Measurements from ENCODE around the gene SH3RF3. TPM values are rescaled to one million over a fixed set of nuclear protein-coding genes. Genes with fewer than 3 reads are reported as not detected.

The SH3RF3 gene
- total RNA-seq, 1 experiment from 2014 or later, result 4.9 TPM

- in situ Hi-C loops (cut with HindIII; ENCODE audit: low pct_unique_long_range_greater_than_20kb, low sequenced_read_pairs), result no loop called here
- no peak overlapping the region for H3K27ac ChIP-seq (ENCODE audit: low read length)
- DNase-seq (ENCODE audit: low read depth, low spot score) (no peak), ATAC-seq (no peak)
- intact Hi-C loops (cut with micrococcal nuclease; ENCODE audit: unreplicated experiment), result no loop called here
- H3K27me3 ChIP-seq (ENCODE audit: control insufficient read depth, insufficient read depth, low read length), result no peaks in the 10 kb centered on the region
- ChIA-PET POLR2A (no interaction called here), CTCF (no interaction called here)
- no peaks in the 10 kb centered on the region; the same call in 1 of the 2 replicates for H3K4me1 ChIP-seq (ENCODE audit: control insufficient read depth, insufficient read depth, low read length)
- H3K4me3 ChIP-seq (ENCODE audit: low read depth in 2 of 2, low read length in 2 of 2), result no peak overlapping the region
- BruUV-seq (replicated peaks), result no TSS peak
- H3K9me3 ChIP-seq (ENCODE audit: control insufficient read depth, insufficient read depth, low read depth, low read length), result no peaks in the 10 kb centered on the region; the same call in 1 of the 2 replicates
- H3K36me3 ChIP-seq (ENCODE audit: control insufficient read depth, insufficient read depth, low read length), result no peaks in the 10 kb centered on the region
- TF ChIP-seq CTCF (IDR thresholded peaks at IDR 0.05) (no peak), POLR2AphosphoS5 (IDR thresholded peaks at IDR 0.05; ENCODE audit: low read depth, low read length) (no peak), TCF7L2 (IDR thresholded peaks at IDR 0.05; ENCODE audit: low read depth, low read length) (no peak), REST (IDR thresholded peaks at IDR 0.05; ENCODE audit: insufficient read depth in 1 of 2, low read depth in 2 of 2, low read length in 1 of 2) (no peak), SIN3A (IDR thresholded peaks at IDR 0.05; ENCODE audit: borderline replicate concordance, insufficient read depth, low read depth, low read length) (no peak)
These were observed 227.5 kb downstream of the SH3RF3 start for GRCh38 chr2:109356324-109357035.

GRCh38 chr2:109364217-109364616 is 235.2 kb downstream of the SH3RF3 start:
- H3K9me3 ChIP-seq (ENCODE audit: control insufficient read depth, insufficient read depth, low read depth, low read length), result no peaks in the 10 kb centered on the region; the same call in 1 of the 2 replicates
- DNase-seq (ENCODE audit: low read depth, low spot score) (no peak), ATAC-seq (no peak)
- no peak overlapping the region for H3K27ac ChIP-seq (ENCODE audit: low read length)
- POLR2A ChIA-PET, result no interaction called here
- CTCF ChIA-PET, result no interaction called here
- TF ChIP-seq SIN3A (IDR thresholded peaks at IDR 0.05; ENCODE audit: borderline replicate concordance, insufficient read depth, low read depth, low read length) (no peak), REST (IDR thresholded peaks at IDR 0.05; ENCODE audit: insufficient read depth in 1 of 2, low read depth in 2 of 2, low read length in 1 of 2) (no peak), POLR2AphosphoS5 (IDR thresholded peaks at IDR 0.05; ENCODE audit: low read depth, low read length) (no peak), CTCF (IDR thresholded peaks at IDR 0.05) (no peak), TCF7L2 (IDR thresholded peaks at IDR 0.05; ENCODE audit: low read depth, low read length) (no peak)
- no peak overlapping the region for H3K4me3 ChIP-seq (ENCODE audit: low read depth in 2 of 2, low read length in 2 of 2)
- in situ Hi-C loops (cut with HindIII; ENCODE audit: low pct_unique_long_range_greater_than_20kb, low sequenced_read_pairs), result no loop called here
- no peaks in the 10 kb centered on the region for H3K36me3 ChIP-seq (ENCODE audit: control insufficient read depth, insufficient read depth, low read length)
- H3K4me1 ChIP-seq (ENCODE audit: control insufficient read depth, insufficient read depth, low read length), result no peaks in the 10 kb centered on the region
- no peaks in the 10 kb centered on the region for H3K27me3 ChIP-seq (ENCODE audit: control insufficient read depth, insufficient read depth, low read length)
- intact Hi-C loops (cut with micrococcal nuclease; ENCODE audit: unreplicated experiment), result no loop called here
- no TSS peak for BruUV-seq (replicated peaks)

Measured in Panc1 (cell line).